Esophagus squamous epithelium (tissue), 5 donors: ENCODE data around the gene EDAR. TPM values are rescaled to one million over a fixed set of nuclear protein-coding genes. Genes with fewer than 3 reads are reported as not detected.

Source experiments
- DNase-seq: peaks from one replicate; lab custom pipeline; 2025; lab: John Stamatoyannopoulos, UW
- H3K27ac ChIP-seq, 4 donors: fragments of 200-600 bp; sonication (generic); one replicate each; pipeline ENCODE4 v1.5.1; 2016 to 2019; ENCODE audit warnings: mild to moderate bottlenecking in 1 of 4
- H3K27me3 ChIP-seq, 4 donors: fragments of 200-600 bp; sonication (generic); 1 replicate in 3 of 4; 2 replicates in 1 of 4; pipeline versions ENCODE4 v1.5.1 to v1.6.0; 2017 to 2021; ENCODE audit warnings: antibody characterized with exemption in 1 of 4
- H3K36me3 ChIP-seq, 3 donors: fragments of 200-600 bp; sonication (generic); one replicate each; pipeline ENCODE4 v1.5.1; 2016 to 2019
- H3K4me1 ChIP-seq, 3 donors: fragments of 200-600 bp; sonication (generic); one replicate each; pipeline ENCODE4 v1.5.1; 2017 to 2019
- H3K4me3 ChIP-seq, 4 donors: fragments of 200-600 bp; sonication (generic); 1 replicate in 3 of 4; 2 replicates in 1 of 4; pipeline ENCODE4 v1.5.1; 2016 to 2019; ENCODE audit warnings: mild to moderate bottlenecking in 2 of 4, moderate library complexity in 1 of 4
- H3K9me3 ChIP-seq, 3 donors: fragments of 200-600 bp; sonication (generic); one replicate each; pipeline ENCODE4 v1.5.1; 2016 to 2019
- CTCF ChIP-seq, 6 experiments: fragments of 450-650 bp in 4 of 6; fragments of 200-600 bp in 2 of 6; sonication (generic) in 2 of 6; IDR thresholded peaks; one replicate each; pipeline ENCODE4 v1.5.1; 2016 to 2019; ENCODE audit warnings: antibody characterized with exemption in 6 of 6, mild to moderate bottlenecking in 4 of 6, moderate library complexity in 4 of 6
- POLR2A ChIP-seq, 4 donors: fragments of 450-650 bp; IDR thresholded peaks; one replicate each; pipeline ENCODE4 v1.6.1; 2017; ENCODE audit warnings: antibody characterized with exemption in 4 of 4, mild to moderate bottlenecking in 4 of 4, moderate library complexity in 3 of 4
- WGBS, 2 donors: methylation state at CpG; one replicate each; pipeline ENCODE4 v1.1.5; 2018; 5-methylcytosine and 5-hydroxymethylcytosine counted together
- intact Hi-C: fragments of 100-400 bp; cut with DNase I; formaldehyde crosslinking; loops from one replicate; pipeline ENCODE4 v1.15.0; 2022
- total RNA-seq, 4 donors: library from RNA; depleted of rRNA; stranded (reverse); fragments of >200 nt; gene quantifications; one replicate each; pipeline ENCODE4 v1.1.0, GENCODE V29; 2016
- donor health status: DM: yes; HTN: yes; CAD: no.

The EDAR gene
- total RNA-seq, 4 donors from 2014 or later, result 3.9 to 5.3 (median 4.4) TPM

GRCh38 chr2:109006971-109007370 lies 18.0 kb upstream of the EDAR start:
- Histone ChIP-seq H3K4me1 (no peaks in the 10 kb centered on the region), H3K4me3 (no peak overlapping the region), H3K36me3 (no peaks in the 10 kb centered on the region), H3K9me3 (no peaks in the 10 kb centered on the region), H3K27me3 (no peaks in the 10 kb centered on the region), H3K27ac (no peak overlapping the region)
- TF ChIP-seq POLR2A (IDR thresholded peaks at IDR 0.05), result no peak
- TF ChIP-seq CTCF (IDR thresholded peaks at IDR 0.05), result no peak
- intact Hi-C loops, result no loop called here
- WGBS, 2 donors, result 81 to 88% methylated on average over 4 of the region's 4 CpGs
- no peak for DNase-seq

DNA sequence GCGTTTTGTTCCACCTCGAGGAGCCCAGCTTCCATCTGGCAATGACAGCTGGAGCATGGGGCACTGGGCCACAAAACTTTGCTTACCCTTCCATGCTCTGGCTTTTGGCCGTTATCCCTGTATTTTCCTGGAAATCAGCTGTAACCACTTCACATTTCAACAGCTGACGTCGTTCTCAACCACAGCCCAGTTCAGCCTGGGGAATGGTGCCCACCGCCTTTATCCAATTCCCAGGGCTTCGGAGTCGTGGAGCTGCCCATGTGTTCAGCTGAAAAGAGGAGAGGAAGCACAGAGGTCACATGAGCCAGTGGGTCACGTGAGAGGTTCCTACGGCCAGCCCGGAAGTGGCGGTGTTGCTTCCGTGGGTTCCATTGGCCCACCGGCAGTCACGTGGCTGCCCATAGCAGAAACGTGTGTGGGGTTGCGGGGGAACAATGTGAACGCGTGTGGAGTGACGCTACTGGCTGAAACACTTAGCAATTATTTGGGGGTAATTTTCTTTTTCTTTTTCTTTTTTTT lies 16.7 kb upstream of the EDAR start:
- H3K36me3 ChIP-seq, result no peaks in the 10 kb centered on the region
- 82 to 83% methylated on average over 17 to 18 of the region's 20 CpGs for WGBS, 2 donors
- no peak for TF ChIP-seq POLR2A (IDR thresholded peaks at IDR 0.05)
- no peak for TF ChIP-seq CTCF (IDR thresholded peaks at IDR 0.05)
- no peak overlapping the region for H3K27ac ChIP-seq
- H3K27me3 ChIP-seq, result no peaks in the 10 kb centered on the region
- H3K4me3 ChIP-seq, result no peak overlapping the region
- no peak for DNase-seq
- H3K4me1 ChIP-seq, result peaks cover 0 to 6% (median 3%) of the 10 kb centered on the region in 3 donors
- intact Hi-C loops, result no loop called here
- no peaks in the 10 kb centered on the region for H3K9me3 ChIP-seq

DNA sequence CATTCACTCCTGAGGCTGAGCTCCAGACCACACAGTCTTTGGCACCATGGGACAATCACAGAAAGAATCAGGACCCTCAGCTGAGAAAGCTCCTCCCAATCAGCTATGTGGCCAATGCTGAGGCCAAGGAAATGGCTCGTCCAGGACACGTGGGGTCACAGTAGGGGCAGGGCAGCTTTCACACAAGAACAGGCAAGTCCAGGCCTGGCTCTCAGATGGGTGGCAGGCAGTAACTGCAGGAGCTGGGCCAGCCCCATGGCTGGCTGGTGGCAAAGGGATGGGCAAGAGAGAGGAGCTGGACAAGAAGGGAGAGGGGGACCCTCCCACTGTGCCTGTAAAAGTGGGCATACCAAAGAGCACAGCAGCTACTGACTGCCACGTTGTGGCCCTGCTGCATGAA lies 12.2 kb upstream of the EDAR start:
- no peaks in the 10 kb centered on the region for H3K36me3 ChIP-seq
- no peak for DNase-seq
- H3K4me1 ChIP-seq, result peaks cover 0 to 6% (median 3%) of the 10 kb centered on the region in 3 donors
- no peaks in the 10 kb centered on the region for H3K27me3 ChIP-seq
- intact Hi-C loops, result no loop called here
- no peaks in the 10 kb centered on the region for H3K9me3 ChIP-seq
- 41 to 73% methylated on average over 2 to 3 of the region's 3 CpGs for WGBS, 2 donors
- H3K4me3 ChIP-seq, result no peak overlapping the region
- no peak overlapping the region for H3K27ac ChIP-seq
- no peak for TF ChIP-seq CTCF (IDR thresholded peaks at IDR 0.05)
- TF ChIP-seq POLR2A (IDR thresholded peaks at IDR 0.05), result no peak

- intact Hi-C loops, result no loop called here
- TF ChIP-seq POLR2A (IDR thresholded peaks at IDR 0.05), result no peak
- H3K9me3 ChIP-seq, result no peaks in the 10 kb centered on the region
Measured at GRCh38 chr2:109000738-109001137, 11.7 kb upstream of the EDAR start.

GRCh38 chr2:108998911-108999310 lies 9.9 kb upstream of the EDAR start:
- Histone ChIP-seq H3K9me3 (no peaks in the 10 kb centered on the region), H3K27ac (no peak overlapping the region), H3K4me1 (peaks cover 0 to 6% (median 3%) of the 10 kb centered on the region in 3 donors), H3K36me3 (no peaks in the 10 kb centered on the region), H3K27me3 (no peaks in the 10 kb centered on the region), H3K4me3 (no peak overlapping the region)
- WGBS, 2 donors, result 67 to 76% methylated on average over 3 of the region's 3 CpGs
- no peak for DNase-seq
- TF ChIP-seq POLR2A (IDR thresholded peaks at IDR 0.05), result no peak
- no peak for TF ChIP-seq CTCF (IDR thresholded peaks at IDR 0.05)
- intact Hi-C loops, result no loop called here

More at GRCh38 chr2:109000738-109001137, 11.7 kb upstream of the EDAR start:
- H3K27ac ChIP-seq, result no peak overlapping the region
- H3K27me3 ChIP-seq, result no peaks in the 10 kb centered on the region
- 77 to 81% methylated on average over 3 to 4 of the region's 4 CpGs for WGBS, 2 donors
- no peaks in the 10 kb centered on the region for H3K36me3 ChIP-seq
- peaks cover 0 to 6% (median 3%) of the 10 kb centered on the region in 3 donors for H3K4me1 ChIP-seq
- no peak overlapping the region for H3K4me3 ChIP-seq
- no peak for DNase-seq
